GM18526 (cell line): Measurements from ENCODE around the gene MXRA7.

Experiments used
- POLR2A ChIP-seq: IDR thresholded peaks from 3 replicates; pipeline ENCODE4 v1.6.1; 2011; ENCODE audit not compliant: insufficient read length; ENCODE audit errors: extremely low read depth

Gene MXRA7

GRCh38 chr17:76721463-76721862, 10.7 kb upstream of the MXRA7 start:
- TF ChIP-seq POLR2A, result no peak

- TF ChIP-seq POLR2A, result no peak
These were observed 10.2 kb upstream of the MXRA7 start for GRCh38 chr17:76720941-76721340.

DNA sequence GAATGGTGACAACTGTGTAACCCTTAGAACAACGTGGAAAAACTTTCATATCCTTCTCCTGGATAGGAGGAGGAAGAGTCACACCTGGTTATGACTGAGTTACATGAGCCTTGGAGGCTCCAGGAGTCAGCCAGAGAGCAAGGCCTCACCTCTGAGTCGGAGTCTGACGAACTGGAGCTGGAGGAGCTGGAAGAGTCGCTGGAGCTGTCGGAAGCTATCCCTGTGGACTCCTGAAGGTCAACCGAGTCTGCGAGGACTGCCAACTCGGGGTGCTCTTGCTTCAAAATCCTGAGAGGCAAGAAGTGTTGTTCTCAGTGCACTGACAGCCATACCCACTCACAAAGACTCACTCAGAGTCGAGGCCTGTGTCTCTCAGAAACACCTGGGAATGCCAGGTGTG, 9.4 kb upstream of the MXRA7 start:
- TF ChIP-seq POLR2A, result no peak

DNA sequence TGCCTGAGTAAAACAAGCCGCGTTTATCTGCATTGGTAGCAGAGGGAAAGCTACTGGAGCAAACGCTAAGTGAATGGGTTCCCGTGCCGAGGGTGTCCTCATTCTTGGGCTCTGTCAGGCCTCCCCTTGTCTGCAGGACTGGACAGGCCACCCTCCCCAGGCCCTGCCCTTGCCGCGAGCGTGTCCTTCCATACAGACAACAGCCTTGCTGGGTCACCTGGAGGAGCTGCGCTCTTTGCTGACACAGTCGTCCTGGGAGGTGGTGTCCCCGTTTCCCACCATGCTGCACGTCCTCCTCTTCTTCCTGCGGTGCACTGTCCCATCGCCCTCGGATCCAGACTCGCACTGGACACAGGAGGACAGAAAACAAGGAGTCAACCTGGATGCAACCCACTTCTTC, 7.8 kb upstream of the MXRA7 start:
- no peak for TF ChIP-seq POLR2A

- TF ChIP-seq POLR2A, result no peak
These were observed 6.1 kb upstream of the MXRA7 start for GRCh38 chr17:76716839-76717215.

GRCh38 chr17:76716146-76716838, 5.5 kb upstream of the MXRA7 start:
- no peak for TF ChIP-seq POLR2A

DNA sequence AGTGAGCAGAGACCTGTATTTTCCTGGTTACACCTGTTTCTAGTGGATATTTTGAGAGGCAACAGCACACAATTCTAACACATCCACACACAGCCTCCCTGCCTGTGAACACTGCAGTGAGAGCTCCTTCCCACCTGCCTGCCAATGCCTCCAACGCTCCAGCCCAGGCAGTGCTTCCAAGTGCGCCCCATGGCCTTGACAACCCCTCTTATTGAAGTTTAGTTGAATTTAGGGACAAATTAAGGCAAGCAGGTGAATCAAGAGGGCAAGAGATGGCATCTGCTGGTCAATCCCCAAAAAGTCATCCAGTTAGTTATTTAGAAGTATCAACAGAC, 4.7 kb upstream of the MXRA7 start:
- TF ChIP-seq POLR2A, result no peak

GRCh38 chr17:76714822-76715495, 4.2 kb upstream of the MXRA7 start:
- TF ChIP-seq POLR2A, result no peak

GRCh38 chr17:76714336-76714735, 3.6 kb upstream of the MXRA7 start:
- TF ChIP-seq POLR2A, result no peak

- no peak for TF ChIP-seq POLR2A
These were observed 3.0 kb upstream of the MXRA7 start for GRCh38 chr17:76713765-76714164.

GRCh38 chr17:76709077-76709950, 1.5 kb downstream of the MXRA7 start:
- TF ChIP-seq POLR2A, result no peak

DNA sequence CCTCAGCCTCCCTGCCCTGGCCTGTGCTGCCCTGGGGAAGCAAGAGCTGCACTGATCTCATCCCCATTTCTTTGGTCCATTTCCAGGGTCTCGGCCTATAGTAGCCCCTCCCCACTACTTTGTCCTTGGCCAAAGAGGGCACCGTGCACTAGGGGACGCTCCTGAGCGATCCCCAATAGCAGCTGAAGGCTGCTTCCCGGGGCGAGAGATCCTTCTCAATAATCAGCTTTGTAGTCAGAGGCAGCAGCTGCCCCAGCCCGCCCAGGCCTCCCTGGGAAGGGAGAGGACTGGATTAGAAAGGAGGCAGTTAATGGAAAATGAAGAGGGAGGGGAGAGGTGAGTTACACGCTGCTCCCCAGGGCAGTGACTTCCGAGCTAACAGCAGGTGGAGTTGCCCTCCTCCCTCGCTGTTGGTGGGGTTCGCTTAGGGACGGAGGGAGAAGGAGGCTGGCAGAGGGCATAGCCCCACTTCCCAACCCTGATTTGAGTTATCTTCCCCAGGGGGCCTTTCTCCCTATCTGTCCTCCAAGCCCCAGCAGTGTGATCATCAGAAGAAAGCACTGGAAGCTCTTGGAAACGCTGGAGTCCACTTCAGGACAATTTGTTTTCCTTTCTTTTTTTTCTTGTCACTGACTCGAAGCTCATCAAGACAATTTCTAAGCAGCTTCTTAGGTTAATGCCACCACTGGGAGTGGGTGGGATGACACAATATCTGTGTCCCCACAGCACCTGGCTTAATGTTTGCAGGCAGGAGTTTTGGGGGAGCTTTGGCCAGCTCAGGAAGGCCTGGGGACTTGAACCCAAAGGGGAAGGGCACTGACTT, 2.6 kb downstream of the MXRA7 start:
- no peak for TF ChIP-seq POLR2A

- TF ChIP-seq POLR2A, result no peak
These were observed 3.9 kb downstream of the MXRA7 start for GRCh38 chr17:76706817-76707216.

- TF ChIP-seq POLR2A, result no peak
These were observed 6.0 kb downstream of the MXRA7 start for GRCh38 chr17:76704805-76705204.

GRCh38 chr17:76702941-76703637, 7.7 kb downstream of the MXRA7 start:
- no peak for TF ChIP-seq POLR2A
